ENCODE data around the gene NPHP4. TPM values are rescaled to one million over a fixed set of nuclear protein-coding genes. Genes with fewer than 3 reads are reported as not detected.
A peak's percentile ranks its signal among the peaks of the same experiment; 100 is the strongest.

Gene NPHP4
- total RNA-seq, 4 donors from 2014 or later, result 9.2 to 35.5 (median 18.3) TPM

GRCh38 chr1:5953386-5953785 is 38.8 kb downstream of the NPHP4 start:
- no peak for TF ChIP-seq CTCF (IDR thresholded peaks at IDR 0.05)
- no peak for TF ChIP-seq POLR2A (IDR thresholded peaks at IDR 0.05)
- DNase-seq, result peak in 1 of 3 donors; percentile 40
- Histone ChIP-seq H3K9me3 (no peaks in the 10 kb centered on the region), H3K36me3 (no peaks in the 10 kb centered on the region), H3K27me3 (no peaks in the 10 kb centered on the region), H3K27ac (no peak overlapping the region), H3K4me3 (no peak overlapping the region), H3K4me1 (no peaks in the 10 kb centered on the region)

DNA sequence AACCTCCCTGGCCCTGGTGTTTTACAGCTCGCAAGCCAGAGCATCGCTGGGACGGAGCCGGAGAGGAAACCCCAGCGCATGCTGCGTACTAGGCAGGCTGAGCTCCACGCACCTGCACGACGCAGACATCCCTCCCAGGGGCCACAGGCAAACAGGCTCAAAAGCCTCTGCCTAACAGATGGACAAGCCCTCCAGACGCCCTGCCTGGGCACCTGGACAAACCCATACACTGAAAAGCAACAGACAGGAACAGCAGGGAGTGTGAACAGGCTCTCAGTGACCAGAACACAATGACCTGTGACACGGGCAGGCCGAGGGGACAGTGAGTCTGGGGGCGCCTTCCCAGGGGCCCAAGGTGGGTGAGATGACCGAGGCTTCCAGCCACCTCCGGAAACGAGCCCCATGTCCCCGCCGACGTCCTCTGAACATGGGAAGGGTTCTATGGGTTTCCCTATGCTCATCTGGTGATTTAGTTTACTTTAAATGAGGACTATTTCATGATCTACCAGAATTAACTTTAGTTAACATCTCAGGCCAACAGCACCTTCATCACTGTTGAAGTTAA is 40.3 kb downstream of the NPHP4 start:
- H3K27me3 ChIP-seq, result no peaks in the 10 kb centered on the region
- no peak overlapping the region for H3K4me3 ChIP-seq
- no peaks in the 10 kb centered on the region for H3K9me3 ChIP-seq
- H3K36me3 ChIP-seq, result no peaks in the 10 kb centered on the region
- H3K27ac ChIP-seq, result no peak overlapping the region
- H3K4me1 ChIP-seq, result no peaks in the 10 kb centered on the region
- TF ChIP-seq POLR2A (IDR thresholded peaks at IDR 0.05) (no peak), CTCF (IDR thresholded peaks at IDR 0.05) (no peak)
- DNase-seq, result peak in 2 of 3 donors; percentile 14 to 16

- Histone ChIP-seq H3K27ac (no peak overlapping the region), H3K9me3 (no peaks in the 10 kb centered on the region), H3K36me3 (peaks cover 0 to 3% (median 0%) of the 10 kb centered on the region in 3 donors), H3K4me1 (no peaks in the 10 kb centered on the region), H3K27me3 (no peaks in the 10 kb centered on the region), H3K4me3 (no peak overlapping the region)
- peak in 2 of 3 donors; percentile 14 to 21 for DNase-seq
- TF ChIP-seq CTCF (IDR thresholded peaks at IDR 0.05), result no peak
- TF ChIP-seq POLR2A (IDR thresholded peaks at IDR 0.05), result no peak
Measured at GRCh38 chr1:5950994-5951785, 41.0 kb downstream of the NPHP4 start.

- TF ChIP-seq CTCF (IDR thresholded peaks at IDR 0.05) (no peak), POLR2A (IDR thresholded peaks at IDR 0.05) (no peak)
- no peaks in the 10 kb centered on the region for H3K27me3 ChIP-seq
- no peaks in the 10 kb centered on the region for H3K9me3 ChIP-seq
- peak in 1 of 3 donors; percentile 29 for DNase-seq
- no peak overlapping the region for H3K4me3 ChIP-seq
- peaks cover 0 to 7% (median 0%) of the 10 kb centered on the region in 3 donors for H3K36me3 ChIP-seq
- no peaks in the 10 kb centered on the region for H3K4me1 ChIP-seq
- no peak overlapping the region for H3K27ac ChIP-seq
Measured at GRCh38 chr1:5950201-5950895, 41.9 kb downstream of the NPHP4 start.

DNA sequence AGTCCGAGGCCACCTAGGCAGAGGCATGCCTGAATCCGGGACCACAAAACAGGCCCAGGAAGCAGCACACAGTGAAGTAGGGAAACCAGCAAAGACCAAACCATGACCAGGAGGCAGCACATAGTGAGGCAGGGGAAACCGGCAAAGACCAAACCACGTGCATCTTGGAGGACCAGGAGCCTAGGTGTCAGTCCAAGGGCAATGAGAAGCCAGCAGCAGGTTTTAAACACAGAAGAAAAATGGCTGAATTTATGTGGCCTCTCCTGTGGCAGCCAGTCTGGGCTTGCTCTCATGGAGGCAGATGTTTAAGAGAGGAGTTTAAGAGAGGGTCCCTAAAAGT is 42.5 kb downstream of the NPHP4 start:
- no peak for TF ChIP-seq CTCF (IDR thresholded peaks at IDR 0.05)
- TF ChIP-seq POLR2A (IDR thresholded peaks at IDR 0.05), result no peak
- H3K27ac ChIP-seq, result no peak overlapping the region
- no peaks in the 10 kb centered on the region for H3K4me1 ChIP-seq
- DNase-seq, result no peak
- no peaks in the 10 kb centered on the region for H3K27me3 ChIP-seq
- H3K9me3 ChIP-seq, result no peaks in the 10 kb centered on the region
- no peak overlapping the region for H3K4me3 ChIP-seq
- peaks cover 0 to 7% (median 0%) of the 10 kb centered on the region in 3 donors for H3K36me3 ChIP-seq
